H9 (cell line): Measurements from ENCODE around the gene COL5A2. TPM values are rescaled to one million over a fixed set of nuclear protein-coding genes. Genes with fewer than 3 reads are reported as not detected.

Experiments used
- DNase-seq: peaks from one replicate; pipeline ENCODE4 v3.0.0-alpha.2; 2017
- H2AFZ ChIP-seq: one replicate; pipeline ENCODE4 v1.6.1; 2013; ENCODE audit warnings: mild to moderate bottlenecking, low read length, control low read depth, moderate library complexity
- H2AK5ac ChIP-seq: 2 replicates; pipeline ENCODE4 v1.6.1; 2013; ENCODE audit warnings: low read length, control low read depth, mixed read lengths; ENCODE audit not compliant: insufficient read length
- H2BK120ac ChIP-seq: one replicate; pipeline ENCODE4 v1.6.1; 2013; ENCODE audit warnings: low read depth, mild to moderate bottlenecking, low read length, control low read depth, inconsistent platforms; ENCODE audit not compliant: poor library complexity, severe bottlenecking
- H2BK12ac ChIP-seq: 2 replicates; pipeline ENCODE4 v1.6.1; 2013; ENCODE audit warnings: low read length, control low read depth, mixed read lengths, low read depth; ENCODE audit not compliant: insufficient read length
- H2BK15ac ChIP-seq: 2 replicates; pipeline ENCODE4 v1.6.1; 2013; ENCODE audit warnings: low read depth, low read length, control low read depth
- H2BK20ac ChIP-seq: one replicate; pipeline ENCODE4 v1.6.1; 2013; ENCODE audit warnings: low read depth, mild to moderate bottlenecking, low read length, control low read depth, inconsistent platforms; ENCODE audit not compliant: poor library complexity, severe bottlenecking
- H2BK5ac ChIP-seq: 2 replicates; pipeline ENCODE4 v1.6.1; 2013; ENCODE audit warnings: low read length, control low read depth, mixed read lengths; ENCODE audit not compliant: insufficient read length
- H3K14ac ChIP-seq: 2 replicates; pipeline ENCODE4 v1.6.1; 2013; ENCODE audit warnings: low read length, control low read depth; ENCODE audit not compliant: insufficient read depth
- H3K18ac ChIP-seq: 2 replicates; pipeline ENCODE4 v1.6.1; 2013; ENCODE audit warnings: low read depth, mild to moderate bottlenecking, mixed read lengths, low read length, control low read depth; ENCODE audit not compliant: insufficient read length
- H3K23ac ChIP-seq: 2 replicates; pipeline ENCODE4 v1.6.1; 2013; ENCODE audit warnings: low read length, control low read depth, mixed read lengths, low read depth; ENCODE audit not compliant: insufficient read length
- H3K23me2 ChIP-seq: 2 replicates; pipeline ENCODE4 v1.6.1; 2013; ENCODE audit warnings: low read depth, mild to moderate bottlenecking, mixed read lengths, low read length, control low read depth; ENCODE audit not compliant: insufficient read length, poor library complexity, severe bottlenecking
- H3K27ac ChIP-seq: 2 replicates; pipeline ENCODE4 v1.5.1; 2013; ENCODE audit warnings: low read length, control low read depth, mixed read lengths, low read depth; ENCODE audit not compliant: insufficient read length
- H3K27me3 ChIP-seq: 2 replicates; pipeline ENCODE4 v1.6.1; 2013; ENCODE audit warnings: low read length, control low read depth, inconsistent platforms; ENCODE audit not compliant: insufficient read depth
- H3K4ac ChIP-seq: 2 replicates; pipeline ENCODE4 v1.6.1; 2013; ENCODE audit warnings: low read depth, mild to moderate bottlenecking, control low read depth, inconsistent platforms, low read length, moderate library complexity
- H3K4me1 ChIP-seq: 2 replicates; pipeline ENCODE4 v1.6.1; 2013; ENCODE audit warnings: low read length, control low read depth, inconsistent platforms; ENCODE audit not compliant: insufficient read depth
- H3K4me2 ChIP-seq: 2 replicates; pipeline ENCODE4 v1.6.1; 2013; ENCODE audit warnings: low read length, control low read depth, mixed read lengths; ENCODE audit not compliant: insufficient read length, insufficient read depth
- H3K56ac ChIP-seq: 2 replicates; pipeline ENCODE4 v1.6.1; 2013; ENCODE audit warnings: low read depth, mild to moderate bottlenecking, mixed read lengths, low read length, control low read depth; ENCODE audit not compliant: insufficient read length
- H3K79me1 ChIP-seq: 2 replicates; pipeline ENCODE4 v1.6.1; 2013; ENCODE audit warnings: low read depth, mild to moderate bottlenecking, moderate library complexity, low read length, control low read depth, inconsistent platforms; ENCODE audit not compliant: insufficient read depth, poor library complexity, severe bottlenecking
- H3K79me2 ChIP-seq: 2 replicates; pipeline ENCODE4 v1.6.1; 2013; ENCODE audit warnings: low read length, control low read depth, inconsistent platforms; ENCODE audit not compliant: insufficient read depth
- H3K9ac ChIP-seq: 2 replicates; pipeline ENCODE4 v1.6.1; 2013; ENCODE audit warnings: low read length, control low read depth, mixed read lengths; ENCODE audit not compliant: insufficient read length; ENCODE audit errors: extremely low read depth
- H3K9me3 ChIP-seq: one replicate; pipeline ENCODE4 v1.6.1; 2013; ENCODE audit warnings: low read depth, low read length, inconsistent platforms; ENCODE audit not compliant: control insufficient read depth
- H3T11ph ChIP-seq: one replicate; pipeline ENCODE4 v1.6.1; 2013; ENCODE audit warnings: mild to moderate bottlenecking, low read length, control low read depth, inconsistent platforms
- H4K20me1 ChIP-seq: one replicate; pipeline ENCODE4 v1.6.1; 2013; ENCODE audit not compliant: control insufficient read depth, insufficient read length, insufficient read depth
- H4K5ac ChIP-seq: 2 replicates; pipeline ENCODE4 v1.6.1; 2013; ENCODE audit warnings: low read depth, mild to moderate bottlenecking, mixed read lengths, low read length, control low read depth; ENCODE audit not compliant: insufficient read length
- H4K8ac ChIP-seq: replicated peaks from 2 replicates; pipeline ENCODE4 v1.6.1; 2013; ENCODE audit warnings: low read length, control low read depth, mixed read lengths, low read depth; ENCODE audit not compliant: insufficient read length
- H4K91ac ChIP-seq: 2 replicates; pipeline ENCODE4 v1.6.1; 2013; ENCODE audit warnings: low read depth, mild to moderate bottlenecking, moderate library complexity, mixed read lengths, low read length, control low read depth; ENCODE audit not compliant: insufficient read length
- H3K27ac Mint-ChIP-seq, 3 experiments: 2 replicates in 2 of 3; 3 replicates in 1 of 3; pipeline ENCODE4 v1.8.0; 2020 to 2021; ENCODE audit warnings: mixed read lengths in 3 of 3, mild to moderate bottlenecking in 1 of 3, moderate library complexity in 1 of 3
- H3K27me3 Mint-ChIP-seq: 2 replicates; pipeline ENCODE4 v1.8.0; 2021; ENCODE audit warnings: low read depth, mild to moderate bottlenecking, moderate library complexity, mixed read lengths
- H3K36me3 Mint-ChIP-seq, 3 experiments: 2 replicates in 2 of 3; 3 replicates in 1 of 3; pipeline ENCODE4 v1.8.0; 2020 to 2021; ENCODE audit warnings: low read depth in 3 of 3, mixed read lengths in 3 of 3; ENCODE audit not compliant: insufficient read depth in 1 of 3
- H3K4me1 Mint-ChIP-seq, 2 experiments: 2 replicates each; pipeline ENCODE4 v1.8.0; 2020; ENCODE audit warnings: mixed read lengths in 2 of 2
- H3K4me3 Mint-ChIP-seq, 2 experiments: 2 replicates in 1 of 2; 3 replicates in 1 of 2; pipeline ENCODE4 v1.8.0; 2020 to 2021; ENCODE audit warnings: mild to moderate bottlenecking in 2 of 2, mixed read lengths in 2 of 2, moderate library complexity in 1 of 2
- H3K9me3 Mint-ChIP-seq, 2 experiments: 2 replicates in 1 of 2; 3 replicates in 1 of 2; pipeline ENCODE4 v1.8.0; 2020; ENCODE audit warnings: mild to moderate bottlenecking in 2 of 2, mixed read lengths in 2 of 2, moderate library complexity in 1 of 2
- WGBS: extraction: QIAGEN DNeasy Blood & Tissue Kit; methylation state at CpG from one replicate; pipeline ENCODE4 v1.1.7; 2013; ENCODE audit warnings: missing lambda C conversion rate, low lambda C conversion rate, mixed read lengths; ENCODE audit not compliant: insufficient read length; ENCODE audit errors: extremely low coverage; 5-methylcytosine and 5-hydroxymethylcytosine counted together
- total RNA-seq: library from RNA; stranded (reverse); gene quantifications from 2 replicates; pipeline ENCODE4 v1.2.1, GENCODE V29; 2021
- TF ChIP-seq, protein P1 (sequence below): fragments of 200-600 bp; sonication (generic); conservative IDR thresholded peaks from 3 replicates; pipeline ENCODE4 v1.8.0; 2021; ENCODE audit warnings: antibody characterized with exemption, mild to moderate bottlenecking

COL5A2 gene
- total RNA-seq, 1 experiment from 2014 or later: 10.5 TPM

DNA sequence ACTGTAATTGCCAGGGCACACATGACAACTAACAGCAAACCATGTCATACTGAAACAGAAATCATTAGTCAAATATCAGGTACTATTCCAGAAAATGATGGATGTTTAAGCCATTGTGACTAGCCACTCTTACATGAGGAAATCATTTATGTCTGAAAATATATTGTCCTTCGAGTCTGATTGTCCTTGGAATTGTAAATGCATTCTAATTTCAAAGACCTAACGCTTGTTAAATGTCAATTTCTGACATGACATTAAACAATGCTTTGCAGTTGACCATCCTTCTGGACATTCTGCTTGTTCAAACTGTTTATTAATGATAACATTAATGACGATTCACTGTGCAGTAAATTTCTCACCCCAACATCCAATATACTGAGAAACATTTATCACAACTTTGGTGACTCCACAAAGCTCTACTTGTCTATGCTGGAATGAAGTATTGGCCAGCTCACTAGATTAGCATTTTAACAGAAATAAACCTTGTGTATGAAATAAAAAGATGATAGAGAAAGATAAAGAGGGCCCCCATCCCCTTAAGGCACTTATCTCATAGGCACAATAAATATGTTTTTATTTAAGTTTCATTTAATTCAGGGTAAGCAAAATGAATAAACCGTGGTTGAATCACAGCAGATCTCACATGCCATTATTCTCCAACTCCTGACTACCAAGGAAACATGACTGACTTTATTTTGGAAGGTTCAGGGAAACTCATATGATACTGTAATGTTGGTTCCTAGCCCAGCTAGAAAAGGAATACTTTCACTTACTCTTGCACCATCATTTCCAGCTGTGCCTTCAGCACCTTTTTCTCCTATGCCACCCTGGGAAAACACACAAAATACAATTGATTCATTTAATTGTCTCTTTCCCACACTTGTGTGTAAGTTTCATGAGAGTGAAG lies 123.1 kb downstream of the COL5A2 start:
- H3T11ph ChIP-seq: no peak overlapping the region
- H2BK5ac ChIP-seq: no peak overlapping the region
- H3K9me3 Mint-ChIP-seq: no peaks in the 10 kb centered on the region
- no peak overlapping the region for H3K23ac ChIP-seq
- H3K27me3 Mint-ChIP-seq: no peaks in the 10 kb centered on the region
- H3K23me2 ChIP-seq: no peaks in the 10 kb centered on the region
- no peaks in the 10 kb centered on the region for H3K4me1 Mint-ChIP-seq
- no peak overlapping the region for H3K4ac ChIP-seq
- H4K20me1 ChIP-seq: no peaks in the 10 kb centered on the region
- no peak overlapping the region for H3K27ac Mint-ChIP-seq
- H3K56ac ChIP-seq: no peak overlapping the region
- H3K4me2 ChIP-seq: no peak overlapping the region
- no peak overlapping the region for H2BK12ac ChIP-seq
- H4K8ac ChIP-seq: no peak overlapping the region
- H3K14ac ChIP-seq: no peak overlapping the region
- no CpG with 5 or more reads among the region's 4 CpGs for WGBS
- no peak overlapping the region for H4K5ac ChIP-seq
- no peak overlapping the region for H2BK20ac ChIP-seq
- H2BK120ac ChIP-seq: no peak overlapping the region
- no peak overlapping the region for H3K4me3 Mint-ChIP-seq
- H3K9ac ChIP-seq: no peak overlapping the region
- no peaks in the 10 kb centered on the region for H3K36me3 Mint-ChIP-seq
- H3K79me2 ChIP-seq: no peaks in the 10 kb centered on the region
- H3K18ac ChIP-seq: no peak overlapping the region
- H2AFZ ChIP-seq: no peak overlapping the region
- H2AK5ac ChIP-seq: no peak overlapping the region
- no peaks in the 10 kb centered on the region for H3K4me1 ChIP-seq
- no peaks in the 10 kb centered on the region for H3K79me1 ChIP-seq
- H4K91ac ChIP-seq: no peak overlapping the region
- no peaks in the 10 kb centered on the region for H3K9me3 ChIP-seq
- H3K27ac ChIP-seq: no peak overlapping the region
- TF ChIP-seq, protein P1, sequence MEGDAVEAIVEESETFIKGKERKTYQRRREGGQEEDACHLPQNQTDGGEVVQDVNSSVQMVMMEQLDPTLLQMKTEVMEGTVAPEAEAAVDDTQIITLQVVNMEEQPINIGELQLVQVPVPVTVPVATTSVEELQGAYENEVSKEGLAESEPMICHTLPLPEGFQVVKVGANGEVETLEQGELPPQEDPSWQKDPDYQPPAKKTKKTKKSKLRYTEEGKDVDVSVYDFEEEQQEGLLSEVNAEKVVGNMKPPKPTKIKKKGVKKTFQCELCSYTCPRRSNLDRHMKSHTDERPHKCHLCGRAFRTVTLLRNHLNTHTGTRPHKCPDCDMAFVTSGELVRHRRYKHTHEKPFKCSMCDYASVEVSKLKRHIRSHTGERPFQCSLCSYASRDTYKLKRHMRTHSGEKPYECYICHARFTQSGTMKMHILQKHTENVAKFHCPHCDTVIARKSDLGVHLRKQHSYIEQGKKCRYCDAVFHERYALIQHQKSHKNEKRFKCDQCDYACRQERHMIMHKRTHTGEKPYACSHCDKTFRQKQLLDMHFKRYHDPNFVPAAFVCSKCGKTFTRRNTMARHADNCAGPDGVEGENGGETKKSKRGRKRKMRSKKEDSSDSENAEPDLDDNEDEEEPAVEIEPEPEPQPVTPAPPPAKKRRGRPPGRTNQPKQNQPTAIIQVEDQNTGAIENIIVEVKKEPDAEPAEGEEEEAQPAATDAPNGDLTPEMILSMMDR: no peak
- DNase-seq: no peak
- no peaks in the 10 kb centered on the region for H3K27me3 ChIP-seq
- no peak overlapping the region for H2BK15ac ChIP-seq
